NCI-H82 treated with DMSO at 0.1 percent for 48 hours (cell line): ENCODE measurements around the gene ZNF423.

ENCODE experiments used
- DNase-seq: peaks from one replicate; lab custom pipeline; 2025; ENCODE audit not compliant: unreplicated experiment; lab: John Stamatoyannopoulos, UW

Gene ZNF423

DNA sequence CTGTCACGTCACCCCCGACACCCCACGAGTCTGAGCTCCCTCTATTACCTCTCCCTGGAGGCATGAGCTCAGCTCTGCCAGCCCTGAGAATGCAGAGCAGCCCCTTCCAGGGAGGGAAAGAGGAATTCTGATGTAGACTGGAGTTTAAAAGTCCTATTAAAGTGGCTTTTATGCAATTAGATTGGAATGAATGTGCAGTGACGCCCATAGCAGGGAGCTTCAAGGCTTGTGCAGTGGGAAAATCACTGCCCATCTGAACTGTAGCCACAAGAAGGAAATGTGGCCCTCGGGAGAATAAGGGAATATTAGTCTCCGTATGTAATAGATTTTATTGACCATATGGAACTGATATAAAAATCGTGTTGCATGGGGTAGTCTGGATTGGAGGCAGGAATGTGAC lies 66.9 kb downstream of the ZNF423 start:
- no peak for DNase-seq

DNA sequence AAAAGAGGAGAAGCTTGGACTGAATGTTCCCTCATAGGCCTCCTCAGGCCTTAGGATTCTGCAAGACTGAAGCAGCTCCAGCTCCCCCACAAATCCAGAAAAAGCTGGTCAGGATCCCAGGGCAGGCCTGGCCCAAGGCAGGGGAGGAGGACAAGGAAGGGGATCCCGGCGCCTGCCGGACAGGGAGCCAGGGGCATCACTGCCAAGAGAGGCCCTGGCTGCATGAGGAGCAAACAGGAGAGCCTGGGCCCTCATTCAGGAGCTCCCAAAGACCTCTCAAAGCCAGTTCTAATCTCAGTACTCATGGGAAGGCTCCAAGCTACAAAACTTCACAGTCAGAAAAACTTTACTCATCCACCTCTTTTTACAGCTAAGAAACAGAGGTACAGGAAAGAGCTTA lies 67.3 kb downstream of the ZNF423 start:
- DNase-seq = no peak

DNA sequence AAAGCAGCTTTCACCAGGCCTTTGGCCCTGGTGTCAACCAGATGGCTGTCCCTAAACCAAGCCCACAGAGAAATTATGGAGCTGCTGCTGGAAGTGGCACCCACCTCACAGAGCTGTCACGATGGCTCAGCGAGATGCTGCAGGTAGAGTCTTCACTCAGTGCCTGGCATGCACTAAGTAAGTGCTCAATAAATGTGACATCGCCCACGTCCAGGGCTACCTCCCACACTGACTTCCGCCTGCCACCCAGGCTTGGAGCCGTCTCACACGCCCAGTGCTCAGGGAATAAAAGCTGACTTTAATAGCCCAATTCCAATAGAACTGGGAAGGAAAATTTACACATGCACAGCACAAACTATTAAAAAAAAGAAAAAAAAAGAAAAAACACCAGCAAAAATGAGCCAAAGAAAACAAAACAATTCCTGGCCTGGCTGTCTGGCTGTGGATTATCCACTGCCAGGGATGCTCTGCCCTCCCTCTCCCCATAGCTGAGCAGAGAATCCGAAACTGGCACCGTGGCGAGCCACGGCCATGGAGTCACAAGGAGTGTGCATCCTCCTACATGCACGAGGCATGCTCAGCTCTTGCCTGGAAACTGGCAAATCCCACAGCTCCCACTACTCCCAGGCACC lies 68.9 kb downstream of the ZNF423 start:
- no peak for DNase-seq

DNA sequence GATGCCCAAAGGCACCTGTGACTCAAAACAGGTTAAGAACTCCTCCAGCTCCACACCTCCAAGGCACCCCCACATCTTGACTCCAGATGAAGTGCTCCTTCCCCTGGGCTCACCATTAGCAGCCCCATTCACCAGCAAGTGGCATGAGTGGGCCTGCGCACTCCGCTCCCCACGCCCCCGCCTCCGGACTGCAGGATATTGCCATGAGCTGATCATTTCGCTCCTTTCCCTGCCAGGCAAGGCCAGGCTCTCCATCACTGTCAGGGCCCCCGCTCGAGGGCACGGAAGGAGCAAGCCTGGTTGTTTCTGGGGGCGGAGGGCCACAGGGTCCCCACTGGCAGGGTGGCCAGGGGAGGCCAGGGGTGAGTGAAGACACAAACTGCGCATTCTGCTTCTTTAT lies 69.9 kb downstream of the ZNF423 start:
- DNase-seq = no peak

DNA sequence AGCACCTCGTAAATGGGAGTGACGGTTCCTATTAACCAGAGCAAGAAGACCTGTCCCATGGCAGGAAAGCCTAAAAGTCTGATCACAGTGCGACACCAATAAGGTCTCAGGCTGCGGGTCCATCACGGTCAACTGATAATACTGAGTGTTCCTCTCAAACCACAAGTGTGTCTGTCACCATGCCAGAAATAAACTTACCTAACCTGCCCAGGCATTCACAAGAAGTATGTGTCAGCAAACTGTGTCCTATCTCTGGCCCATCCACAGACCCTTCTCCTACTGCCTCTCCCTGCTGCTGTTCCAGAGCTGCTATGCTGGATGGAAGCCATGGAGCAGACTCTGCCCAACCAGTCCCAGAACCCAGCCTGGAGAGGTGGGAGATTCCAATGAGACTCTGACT lies 73.5 kb downstream of the ZNF423 start:
- DNase-seq = no peak

DNA sequence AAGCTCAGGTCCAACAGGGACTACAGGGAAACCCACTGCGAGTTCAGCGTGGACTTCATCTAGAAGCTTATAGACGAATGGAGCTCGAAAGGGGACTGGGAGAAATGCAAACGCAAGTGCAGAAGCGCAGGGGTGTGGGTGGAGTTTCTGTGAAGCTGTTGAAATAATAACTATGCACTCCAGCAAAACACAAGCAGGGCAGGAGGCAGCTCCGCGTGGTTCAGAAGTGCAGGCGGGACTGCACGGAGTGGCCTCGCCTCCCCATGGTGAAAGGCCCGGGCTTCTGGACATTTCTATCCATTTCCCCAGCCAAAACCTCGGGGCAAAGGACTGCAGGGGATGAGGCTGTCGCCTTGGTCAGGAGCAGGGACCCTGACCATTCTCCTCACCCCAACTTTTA lies 74.5 kb downstream of the ZNF423 start:
- no peak for DNase-seq

DNA sequence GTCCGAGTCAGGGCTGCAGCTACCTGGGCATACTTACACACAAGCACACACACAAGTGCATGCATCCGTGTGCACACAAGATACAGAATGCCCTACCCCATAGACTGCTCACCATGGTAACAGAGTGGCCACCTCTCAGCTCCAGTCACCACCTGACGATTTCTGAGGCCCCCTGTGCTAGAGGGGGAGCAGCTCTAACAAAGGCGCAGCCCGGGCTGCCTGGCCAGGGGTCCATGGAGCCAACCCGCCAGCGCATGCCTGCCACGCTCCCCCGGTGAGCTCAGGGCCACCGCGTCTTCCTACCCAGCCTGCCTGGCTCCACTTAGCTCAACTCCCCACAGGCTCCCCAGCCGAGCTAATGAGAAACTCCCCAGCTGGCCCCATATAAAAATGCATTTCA lies 75.5 kb downstream of the ZNF423 start:
- no peak for DNase-seq

DNA sequence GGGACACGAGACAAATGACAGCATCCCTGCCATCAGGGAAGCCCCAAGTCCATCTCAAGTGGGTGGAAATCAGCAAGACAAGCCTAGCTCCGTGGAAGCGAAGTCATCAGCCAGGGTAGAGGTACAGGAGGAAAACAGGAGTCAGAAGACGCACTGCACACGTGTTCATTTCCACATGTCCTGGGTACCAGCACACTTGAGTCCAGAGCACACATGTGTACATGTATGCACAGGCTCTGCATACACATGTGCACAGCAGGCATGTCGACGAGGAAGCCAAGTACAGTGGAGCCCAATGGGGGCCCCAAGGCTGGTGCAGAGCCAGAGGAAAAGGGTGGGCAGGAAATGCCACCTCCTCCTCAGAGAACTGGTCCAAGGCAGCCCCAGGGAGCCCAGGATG lies 75.9 kb downstream of the ZNF423 start:
- no peak for DNase-seq

DNA sequence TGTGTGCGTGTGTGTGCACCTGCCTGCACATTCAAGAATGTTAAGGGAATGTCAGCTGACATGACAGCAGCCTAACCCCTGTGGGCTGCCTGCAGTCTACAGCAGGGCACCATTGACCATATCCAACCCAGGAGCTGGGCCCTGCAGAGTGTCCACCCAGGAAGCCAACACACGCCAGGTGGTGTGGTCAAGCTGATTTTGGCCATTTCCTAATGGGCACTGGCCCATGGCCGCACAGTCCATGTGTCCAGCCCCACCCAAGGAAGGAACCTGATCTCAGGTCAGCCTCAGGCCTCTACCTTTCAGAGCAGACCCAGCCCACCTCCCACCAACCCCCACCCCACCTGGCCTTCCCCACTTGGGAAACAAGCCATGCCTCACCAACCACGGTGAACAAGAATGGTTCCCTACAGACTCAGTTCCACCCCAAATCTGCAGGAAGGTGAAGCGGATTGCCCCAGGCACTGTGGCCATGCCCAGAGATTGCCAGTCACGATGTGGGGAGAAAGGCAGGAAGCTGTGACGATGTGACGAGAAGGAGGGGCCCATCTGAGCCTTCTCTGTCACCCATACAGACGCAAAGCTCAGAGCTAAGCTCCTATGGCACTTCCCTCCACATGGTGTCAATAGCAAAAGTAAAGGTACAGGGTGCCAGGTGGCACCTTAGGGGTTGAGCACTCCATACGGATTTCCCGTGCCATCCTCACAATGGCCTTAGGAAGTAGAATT lies 77.5 kb downstream of the ZNF423 start:
- DNase-seq = no peak

DNA sequence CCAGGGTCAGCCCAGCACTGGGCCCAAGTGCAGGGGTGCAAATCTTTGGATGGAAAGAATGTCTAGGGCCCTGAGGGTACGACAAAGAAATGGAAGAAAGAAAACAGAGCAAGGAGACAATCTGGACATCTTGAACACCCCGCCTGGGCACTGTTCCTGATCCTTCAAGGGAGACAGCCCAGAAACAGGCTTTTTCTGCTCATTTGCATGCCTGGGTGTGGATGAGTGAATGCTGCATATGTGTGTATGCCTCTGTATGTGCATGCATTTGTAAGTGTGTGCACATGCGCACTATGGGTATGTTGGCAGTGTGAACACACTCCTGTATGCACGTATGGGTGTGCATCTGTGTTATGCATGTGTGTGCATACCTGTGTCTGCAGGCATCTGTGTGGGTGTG lies 79.2 kb downstream of the ZNF423 start:
- no peak for DNase-seq

DNA sequence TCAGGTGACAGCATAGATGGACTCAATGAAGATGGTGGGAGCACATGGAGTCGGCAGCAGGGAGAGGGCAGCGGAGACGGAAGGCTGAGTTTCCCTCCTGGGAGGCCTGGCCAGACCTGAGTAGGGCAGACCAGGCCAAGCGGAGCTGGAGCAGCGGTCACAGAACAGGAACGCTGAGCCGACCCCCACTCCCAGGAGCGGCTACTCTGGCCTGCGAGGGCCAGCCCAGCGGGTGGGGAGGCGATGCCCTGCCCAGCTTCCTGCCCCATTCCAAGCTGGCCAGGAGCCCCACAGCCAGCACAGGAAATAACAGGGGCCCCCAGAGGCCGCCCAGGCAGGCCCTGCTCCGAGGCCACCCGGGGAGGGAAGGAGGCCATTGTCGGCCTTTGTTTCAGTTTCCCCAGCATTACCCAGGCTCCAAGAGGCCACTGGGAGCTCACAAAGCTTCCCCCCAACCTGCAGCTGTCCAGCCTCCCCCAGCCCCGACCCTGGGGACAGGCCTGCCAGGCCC lies 79.8 kb downstream of the ZNF423 start:
- DNase-seq = no peak

DNA sequence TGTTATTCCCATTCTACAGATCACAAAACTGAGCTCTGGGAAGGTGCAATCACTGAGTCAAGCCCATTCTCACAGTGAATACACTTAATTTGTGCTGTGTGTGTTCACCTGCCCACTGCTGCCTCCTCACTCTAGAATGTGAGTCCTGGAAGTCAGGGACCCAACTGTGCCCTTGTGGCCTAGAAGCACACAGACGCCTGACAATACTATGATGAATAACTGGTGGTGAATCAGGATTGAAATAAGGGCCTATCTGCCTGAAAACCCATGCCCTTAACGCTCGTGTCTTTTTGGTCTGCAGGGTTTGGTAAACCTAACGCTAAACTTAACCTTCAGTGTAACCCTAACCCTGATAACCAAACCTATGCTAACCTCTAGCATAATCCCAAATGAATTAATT lies 80.3 kb downstream of the ZNF423 start:
- DNase-seq = no peak

DNA sequence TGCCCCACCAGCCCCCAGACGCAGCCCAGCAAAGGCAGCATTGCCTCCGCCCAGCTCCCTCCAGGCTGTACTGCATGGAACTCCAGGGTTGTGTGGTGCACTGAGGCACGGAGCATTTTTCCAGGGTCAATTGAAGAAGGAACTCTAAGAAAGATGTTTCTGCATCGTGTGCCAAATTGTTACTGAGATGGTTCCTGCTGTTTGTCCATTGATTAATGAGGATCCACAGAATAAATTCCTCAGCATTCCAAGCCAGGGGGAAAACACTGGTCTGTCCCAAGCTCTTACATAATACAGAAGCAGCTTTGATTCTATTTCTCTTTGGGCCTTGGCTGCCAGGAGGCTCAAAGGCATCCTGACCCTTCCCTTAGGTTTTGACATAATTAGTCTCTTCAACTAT lies 80.9 kb downstream of the ZNF423 start:
- DNase-seq = no peak

DNA sequence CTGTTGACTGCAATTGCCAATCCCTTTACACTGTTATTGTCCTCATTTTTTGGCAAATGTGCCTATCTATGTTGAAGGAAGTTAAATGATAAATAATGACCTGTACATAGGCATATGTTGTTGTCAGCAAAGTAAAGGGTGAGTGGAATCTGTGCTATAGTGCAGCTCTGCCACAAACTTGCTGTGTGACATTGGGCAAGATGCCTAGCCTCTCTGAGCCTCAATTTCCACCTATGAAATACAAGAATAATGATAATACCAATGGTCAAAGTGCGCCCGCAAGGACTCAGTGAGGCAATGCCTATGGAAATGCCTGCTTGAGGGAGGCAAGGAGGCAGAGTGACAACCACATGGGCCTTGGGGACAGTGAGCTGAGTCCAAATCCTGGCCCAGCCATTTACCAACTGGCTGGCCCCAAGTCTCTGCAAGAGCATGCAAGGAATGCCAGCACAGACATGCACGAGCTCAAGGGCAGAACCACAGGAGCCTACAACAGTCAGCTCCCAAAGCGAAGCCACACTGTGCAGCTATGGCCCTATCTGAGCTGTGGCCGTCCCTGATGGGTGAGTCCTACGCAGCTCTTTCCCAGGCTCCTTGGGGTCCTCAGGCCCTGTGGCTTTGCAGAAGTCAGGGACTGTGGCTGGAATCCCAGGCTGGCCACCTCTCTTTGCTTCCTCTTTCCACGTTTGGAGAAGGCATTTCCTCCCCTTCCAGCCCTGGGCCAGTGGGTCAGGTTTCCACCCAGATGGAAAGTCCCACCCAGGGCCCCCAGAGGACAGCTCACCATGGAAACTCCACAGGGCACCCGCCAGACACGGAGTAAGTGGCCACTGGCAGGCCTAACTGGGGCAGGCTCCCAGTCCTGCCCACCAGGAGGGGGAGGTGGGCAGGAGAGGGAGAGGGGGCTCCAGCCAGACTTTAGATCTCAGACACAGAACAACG lies 82.1 kb downstream of the ZNF423 start:
- DNase-seq = no peak

DNA sequence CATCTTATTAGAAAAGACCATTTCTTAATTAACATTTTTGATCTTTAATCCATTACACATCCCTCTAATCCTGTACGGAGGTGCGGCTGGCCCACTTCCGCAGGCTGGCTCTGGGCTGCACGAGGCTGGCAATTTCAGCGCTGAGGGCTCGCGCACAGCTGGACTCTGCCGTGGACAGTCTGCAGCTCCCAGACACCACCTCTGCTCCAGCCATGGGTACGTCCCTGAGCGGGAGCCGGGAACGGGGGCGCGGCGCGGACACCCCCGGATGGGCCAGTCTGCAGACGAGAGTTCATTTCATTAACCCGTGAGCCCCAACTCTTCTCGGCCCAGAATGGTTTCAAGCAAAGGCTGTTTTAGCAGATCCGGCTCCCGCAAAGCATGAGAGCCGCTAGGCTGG lies 87.9 kb downstream of the ZNF423 start:
- DNase-seq = no peak

DNA sequence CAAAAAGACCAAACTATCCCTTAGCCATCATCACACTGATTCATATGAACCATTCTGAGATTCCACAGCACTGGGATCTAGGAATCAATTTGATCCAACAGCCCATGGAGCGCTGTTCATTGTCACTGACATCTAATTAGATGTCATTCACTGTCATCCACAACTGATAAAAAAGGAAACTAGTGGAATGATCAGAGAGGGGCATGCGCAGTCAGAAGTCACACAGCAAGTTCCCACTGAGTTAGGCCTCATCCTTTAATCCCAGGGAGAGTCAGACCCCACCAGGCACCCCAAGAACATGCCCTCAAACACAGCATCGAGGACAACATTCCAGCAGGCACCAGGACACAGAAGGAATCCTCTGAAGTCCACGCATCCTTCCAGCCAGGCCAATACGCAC lies 88.5 kb downstream of the ZNF423 start:
- DNase-seq = no peak

DNA sequence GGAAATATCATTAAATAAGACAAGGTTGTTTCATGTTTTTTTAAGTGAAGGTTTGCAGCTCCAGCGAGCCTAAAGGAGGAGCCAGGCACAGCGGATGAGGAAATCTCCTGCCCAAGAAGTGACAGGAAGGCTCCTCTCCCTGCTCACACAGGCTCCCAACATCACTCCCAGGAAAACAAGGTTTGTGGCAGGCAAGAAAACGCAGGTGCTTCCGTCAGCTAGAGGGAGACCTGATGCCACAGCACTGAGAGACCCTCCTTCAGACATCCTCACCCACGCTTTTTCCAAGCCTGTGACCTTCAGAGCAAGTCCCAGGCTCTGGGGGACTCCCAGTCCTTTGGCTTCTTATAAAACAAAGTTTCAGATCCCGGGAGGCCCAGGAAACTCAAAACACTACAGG lies 89.7 kb downstream of the ZNF423 start:
- DNase-seq = no peak

DNA sequence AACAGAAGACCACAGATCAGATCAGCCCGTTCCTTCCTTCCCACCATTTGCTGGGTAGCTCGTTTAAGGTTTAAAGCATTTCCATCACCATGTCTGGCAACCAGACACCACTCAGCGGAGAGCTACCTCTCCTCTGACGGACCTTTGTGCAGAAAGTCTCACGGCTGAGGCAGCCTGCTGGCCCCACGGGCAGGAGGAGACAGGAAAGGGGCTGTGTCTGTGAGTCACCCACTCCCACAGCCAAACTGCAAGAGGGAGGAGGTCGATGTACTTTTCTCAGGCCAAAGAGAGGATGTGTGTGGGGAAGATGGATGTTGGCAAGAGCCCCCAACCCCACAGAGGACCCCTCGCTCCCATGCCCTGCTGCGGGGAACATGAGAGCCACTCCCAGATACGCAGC lies 92.1 kb downstream of the ZNF423 start:
- DNase-seq = no peak

DNA sequence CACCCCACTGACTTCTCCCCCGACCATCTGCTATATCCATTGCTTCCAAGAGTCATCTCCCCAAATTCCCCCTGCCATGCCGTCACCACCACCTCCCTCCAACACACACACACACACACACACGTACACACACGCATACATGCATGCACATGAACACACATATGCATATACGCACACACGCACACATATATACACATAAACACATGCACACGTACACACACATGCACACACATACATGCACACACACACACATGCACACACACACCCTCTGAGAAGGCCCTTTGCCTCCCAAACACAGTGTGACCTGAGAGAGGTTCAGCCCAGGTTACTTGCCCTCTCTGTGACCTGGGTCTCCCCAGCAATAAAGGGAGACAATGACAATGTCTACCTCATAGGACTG lies 95.1 kb downstream of the ZNF423 start:
- no peak for DNase-seq

DNA sequence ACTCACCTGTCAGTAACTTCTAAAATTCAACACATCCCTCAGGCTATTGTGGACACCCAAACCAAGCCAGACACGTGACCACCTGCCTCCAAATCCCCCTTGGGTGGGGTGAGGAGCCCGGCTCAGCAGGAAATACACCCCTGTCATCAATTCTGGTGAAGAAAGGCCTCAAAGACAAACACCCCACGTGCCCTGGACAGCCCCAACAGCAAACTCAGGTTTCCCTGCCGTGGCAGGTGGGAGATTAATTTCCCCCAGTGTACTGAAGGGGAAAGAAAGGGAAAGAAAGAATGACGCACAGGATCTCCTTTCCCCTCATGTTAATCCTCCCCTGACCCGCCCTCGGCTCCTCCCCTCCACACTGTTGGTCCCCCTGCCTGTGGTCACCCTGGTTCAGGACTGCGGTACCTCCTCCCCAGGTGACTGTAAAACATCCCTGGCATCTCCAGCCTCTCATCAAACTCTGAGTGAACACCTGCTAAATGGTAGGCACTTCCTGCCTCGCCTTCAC lies 98.3 kb downstream of the ZNF423 start:
- no peak for DNase-seq

DNA sequence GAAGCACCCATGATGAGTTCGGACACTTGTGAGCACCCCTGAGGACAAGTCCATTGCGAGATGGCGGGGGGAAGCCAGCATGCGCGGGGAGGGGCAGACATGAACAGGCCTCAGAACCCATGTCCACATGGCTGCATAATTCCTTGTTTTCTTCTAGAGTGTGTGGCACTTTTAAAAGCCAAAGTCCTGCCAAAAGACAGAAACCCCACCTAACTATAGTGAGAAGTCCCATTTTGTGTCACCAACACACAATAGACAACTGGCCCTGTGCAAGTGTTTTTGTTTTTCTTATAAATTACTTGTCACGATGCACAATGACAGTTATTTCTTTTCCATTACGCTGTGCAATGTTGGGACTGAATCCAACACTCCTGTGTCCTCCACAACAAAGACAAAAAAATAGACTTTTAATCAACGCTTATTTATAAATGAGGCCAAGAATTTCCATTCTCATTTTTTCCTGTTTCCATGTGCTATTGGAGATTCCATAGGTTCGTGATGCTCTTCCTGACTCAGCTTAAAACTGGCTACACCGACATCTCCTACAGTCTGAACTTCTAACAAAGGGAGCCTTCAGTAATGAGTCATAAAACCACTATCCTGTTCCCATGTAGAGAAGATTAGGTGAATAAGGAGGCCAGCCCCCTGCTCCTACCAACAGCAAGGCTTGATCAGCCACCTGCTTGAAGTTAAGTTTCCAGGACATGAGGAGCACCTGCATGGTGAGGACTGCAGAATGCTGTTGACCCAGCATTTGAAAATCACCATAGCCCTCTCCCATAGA lies 98.9 kb downstream of the ZNF423 start:
- no peak for DNase-seq
